ENCODE results near the gene INSR.

The INSR gene

GRCh38 chr19:7294558-7295212 is 471 bp upstream of the INSR start:
- DNase-seq: peak; percentile 56

- peak; percentile 51 for DNase-seq
These were observed 1.1 kb downstream of the INSR start for GRCh38 chr19:7292950-7293761.

- DNase-seq: no peak
These were observed 1.8 kb downstream of the INSR start for GRCh38 chr19:7292352-7292949.

DNA sequence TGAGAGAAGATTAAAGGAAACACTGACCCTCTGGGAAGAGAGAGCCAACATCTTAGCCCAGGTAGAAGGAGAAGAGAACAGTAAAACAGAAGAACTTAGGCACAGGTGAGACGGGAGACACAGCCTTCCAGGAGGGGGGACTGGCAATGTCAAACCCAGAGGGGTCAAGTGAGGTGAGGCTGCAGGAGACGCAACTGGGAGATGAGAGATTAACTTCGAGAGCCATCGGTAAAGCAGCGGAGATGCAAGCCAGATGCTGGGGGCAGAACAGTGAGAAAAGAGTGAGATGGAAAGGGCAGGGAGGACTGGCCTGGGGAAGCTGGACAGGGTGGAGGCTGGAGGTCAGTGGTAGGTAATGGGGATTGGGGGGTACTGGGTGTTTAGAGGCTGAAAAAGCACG is 5.2 kb downstream of the INSR start:
- no peak for DNase-seq

DNA sequence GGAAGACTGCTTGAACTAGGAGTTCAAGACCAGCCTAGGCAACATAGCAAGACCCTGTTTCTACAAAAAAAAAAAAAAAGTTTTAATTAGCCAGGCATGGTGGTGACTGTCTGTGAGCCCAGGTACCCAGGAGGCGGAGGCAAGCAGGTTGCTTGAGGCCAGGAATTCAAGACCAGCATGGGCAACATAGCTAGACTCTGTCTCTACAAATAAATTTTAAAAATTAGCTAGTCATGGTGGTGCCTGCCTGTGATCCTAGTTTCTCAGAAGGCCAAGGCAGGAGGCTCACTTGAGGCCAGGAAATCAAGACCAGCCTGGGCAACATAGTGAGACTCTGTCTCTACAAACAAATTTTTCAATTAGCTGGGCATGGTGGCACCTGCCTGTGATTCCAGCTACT is 6.1 kb downstream of the INSR start:
- no peak for DNase-seq

DNA sequence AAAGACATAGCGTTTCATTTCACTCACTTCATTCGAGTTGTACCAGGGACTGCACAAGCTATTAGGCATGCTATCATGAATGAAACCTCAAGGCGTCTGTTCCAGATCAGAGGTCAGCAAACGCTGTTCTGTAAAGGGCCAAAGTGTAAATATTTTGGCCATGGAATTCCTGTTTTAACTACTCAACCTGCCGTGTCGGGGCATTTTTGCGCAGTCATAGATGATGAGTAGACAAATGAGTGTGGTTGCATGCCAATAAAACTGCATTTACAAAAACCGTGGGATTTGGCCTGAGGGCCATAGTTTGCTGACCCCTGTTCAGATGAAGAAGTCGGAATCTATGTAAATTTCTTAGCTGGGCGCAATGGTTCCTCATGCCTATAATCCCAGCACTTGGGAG is 6.5 kb downstream of the INSR start:
- DNase-seq: no peak

DNA sequence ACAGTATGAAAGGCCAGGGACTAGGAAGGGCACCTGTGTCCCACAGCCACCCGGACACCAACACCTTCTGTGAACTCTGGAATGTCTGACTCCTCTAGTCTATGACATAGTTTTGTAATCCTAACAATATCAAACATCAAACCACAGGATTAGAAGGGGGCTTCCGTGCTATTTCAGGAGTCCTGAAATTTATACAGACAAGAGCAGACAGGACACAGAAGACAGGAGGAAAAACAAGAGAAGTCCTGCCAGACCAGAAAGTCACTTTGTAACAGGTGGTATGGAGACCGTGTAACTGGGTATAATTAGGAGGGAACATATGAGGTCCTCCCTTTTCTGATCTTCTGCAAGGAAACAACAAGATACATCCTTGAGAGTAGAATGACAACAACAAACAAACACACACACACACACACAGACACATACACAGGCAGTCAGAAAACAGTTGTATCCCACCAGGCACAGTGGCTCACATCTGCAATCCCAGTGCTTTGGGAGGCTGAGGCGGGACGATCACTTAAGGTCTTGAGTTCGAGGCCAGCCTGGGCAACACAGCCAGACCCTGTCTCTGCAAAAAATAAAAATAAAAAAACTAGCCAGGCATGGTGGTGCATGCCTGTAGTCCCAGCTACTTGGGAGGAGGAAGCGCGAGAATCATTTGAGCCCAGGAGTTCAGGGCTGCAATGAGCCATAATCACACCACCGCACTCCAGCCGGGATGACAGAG is 13.1 kb downstream of the INSR start:
- DNase-seq: no peak

DNA sequence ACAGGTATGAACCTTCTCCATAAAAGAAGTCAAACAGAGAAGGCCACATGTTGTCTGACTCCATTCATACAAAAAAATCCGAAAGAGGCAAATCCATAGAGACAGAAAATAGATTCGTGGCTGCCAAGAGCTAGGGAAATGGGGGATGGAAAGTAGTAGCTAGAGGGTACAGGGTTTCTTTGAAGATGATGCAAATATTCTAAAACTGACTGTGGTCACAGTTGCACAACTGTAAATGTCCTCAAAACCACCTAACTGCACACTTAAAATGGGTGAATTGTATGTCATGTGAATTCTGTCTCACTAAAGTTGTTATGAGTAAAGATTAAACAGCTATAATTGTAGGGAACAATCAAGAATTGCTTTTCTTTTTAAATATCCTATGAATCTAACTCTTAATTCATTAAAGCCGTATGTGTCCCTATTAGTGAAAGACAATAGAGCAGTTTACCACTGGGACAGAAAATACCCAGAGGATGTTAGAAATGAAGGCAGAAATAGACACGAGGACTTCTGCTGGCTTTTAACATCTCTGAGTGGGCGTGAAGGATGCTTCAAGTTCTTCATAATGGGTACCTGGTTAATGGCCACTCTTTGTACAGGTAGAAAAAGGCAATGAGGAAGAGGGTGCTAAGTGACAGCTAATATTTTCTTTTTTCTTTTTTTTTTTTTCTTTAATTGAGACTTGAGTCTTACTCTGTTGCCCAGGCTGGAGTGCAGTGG is 21.2 kb downstream of the INSR start:
- no peak for DNase-seq

- DNase-seq: no peak
These were observed 25.5 kb downstream of the INSR start for GRCh38 chr19:7268705-7269098.

GRCh38 chr19:7267792-7268704 is 26.2 kb downstream of the INSR start:
- no peak for DNase-seq

DNA sequence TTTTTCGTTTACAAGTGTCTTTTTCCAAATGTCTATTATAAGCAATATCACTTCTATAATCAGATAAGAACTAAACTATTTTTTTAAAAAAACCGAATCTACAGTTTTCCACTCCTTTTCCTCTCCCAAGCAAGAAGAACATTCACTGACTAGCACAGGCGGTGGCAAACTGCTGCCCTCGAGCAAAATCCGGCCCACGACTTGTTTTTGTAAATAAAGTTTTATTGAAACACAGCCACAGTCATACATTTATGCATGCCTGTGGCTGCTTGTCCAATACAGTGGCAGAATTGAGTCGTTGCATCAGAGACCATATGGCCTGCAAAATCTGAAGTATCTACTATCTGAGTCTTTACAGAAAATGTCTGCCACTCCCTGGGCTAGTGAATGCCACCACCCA is 27.4 kb downstream of the INSR start:
- no peak for DNase-seq

GRCh38 chr19:7265963-7266362 is 28.3 kb downstream of the INSR start:
- no peak for DNase-seq

- DNase-seq: no peak
These were observed 29.4 kb downstream of the INSR start for GRCh38 chr19:7264858-7265257.

GRCh38 chr19:7263521-7263920 is 30.7 kb downstream of the INSR start:
- DNase-seq: no peak

- no peak for DNase-seq
These were observed 31.1 kb downstream of the INSR start for GRCh38 chr19:7263066-7263465.

DNA sequence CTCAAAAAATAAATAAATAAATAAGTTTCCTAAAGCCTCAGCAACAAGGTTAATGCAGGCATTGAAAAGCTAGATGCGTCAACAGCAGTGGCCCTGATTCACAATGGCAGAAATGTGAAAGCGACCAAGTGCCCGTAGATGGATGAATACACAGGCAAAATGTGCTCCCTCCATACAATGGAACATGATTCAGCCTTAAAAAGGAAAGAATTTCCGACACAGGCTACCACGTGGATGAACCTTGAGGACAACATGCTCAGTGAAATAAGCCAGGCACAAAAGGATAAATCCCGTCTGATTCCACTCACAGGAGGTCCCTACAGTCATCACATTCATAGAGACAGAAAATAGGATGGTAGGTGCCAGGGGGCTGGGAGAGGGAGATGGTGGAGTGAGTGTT is 31.7 kb downstream of the INSR start:
- no peak for DNase-seq

DNA sequence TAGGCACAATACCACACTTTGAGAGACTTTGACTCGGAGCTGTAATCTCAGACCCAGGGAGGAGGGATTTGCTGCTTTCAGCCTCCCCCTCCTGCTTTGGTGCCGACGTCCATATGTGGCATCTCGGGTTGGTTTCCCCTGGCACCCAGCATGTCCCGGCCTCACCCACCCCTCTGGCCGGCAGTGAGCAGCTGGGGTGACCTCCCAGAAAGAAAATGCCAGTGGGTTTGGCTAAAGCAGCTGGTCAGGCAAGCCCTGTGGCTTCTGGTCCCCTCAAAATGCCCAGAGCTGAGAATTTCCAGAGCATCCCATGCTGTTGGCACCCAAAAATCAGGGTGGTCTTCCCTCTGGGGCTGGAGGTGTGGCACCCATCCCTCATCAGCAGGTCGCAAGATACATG is 34.1 kb downstream of the INSR start:
- DNase-seq: no peak

GRCh38 chr19:7258840-7259395 is 35.3 kb downstream of the INSR start:
- DNase-seq: no peak

- DNase-seq: no peak
These were observed 36.0 kb downstream of the INSR start for GRCh38 chr19:7258041-7258839.

Data from activated CD8-positive, alpha-beta memory T cell treated with anti-CD3 and anti-CD28 coated beads, Interleukin-2, amount 50 U/mL, for 48 hours (primary cell).